Stimulated activated CD8-positive, alpha-beta memory T cell treated with anti-CD3 and anti-CD28 coated beads, Interleukin-15, amount 100 ng/mL, for 24 hours (primary cell): ENCODE measurements around the gene ADCYAP1R1.

Source experiments
- DNase-seq: peaks from one replicate; pipeline ENCODE4 v3.0.0-alpha.2; 2020; ENCODE audit warnings: low read depth

Gene ADCYAP1R1

DNA sequence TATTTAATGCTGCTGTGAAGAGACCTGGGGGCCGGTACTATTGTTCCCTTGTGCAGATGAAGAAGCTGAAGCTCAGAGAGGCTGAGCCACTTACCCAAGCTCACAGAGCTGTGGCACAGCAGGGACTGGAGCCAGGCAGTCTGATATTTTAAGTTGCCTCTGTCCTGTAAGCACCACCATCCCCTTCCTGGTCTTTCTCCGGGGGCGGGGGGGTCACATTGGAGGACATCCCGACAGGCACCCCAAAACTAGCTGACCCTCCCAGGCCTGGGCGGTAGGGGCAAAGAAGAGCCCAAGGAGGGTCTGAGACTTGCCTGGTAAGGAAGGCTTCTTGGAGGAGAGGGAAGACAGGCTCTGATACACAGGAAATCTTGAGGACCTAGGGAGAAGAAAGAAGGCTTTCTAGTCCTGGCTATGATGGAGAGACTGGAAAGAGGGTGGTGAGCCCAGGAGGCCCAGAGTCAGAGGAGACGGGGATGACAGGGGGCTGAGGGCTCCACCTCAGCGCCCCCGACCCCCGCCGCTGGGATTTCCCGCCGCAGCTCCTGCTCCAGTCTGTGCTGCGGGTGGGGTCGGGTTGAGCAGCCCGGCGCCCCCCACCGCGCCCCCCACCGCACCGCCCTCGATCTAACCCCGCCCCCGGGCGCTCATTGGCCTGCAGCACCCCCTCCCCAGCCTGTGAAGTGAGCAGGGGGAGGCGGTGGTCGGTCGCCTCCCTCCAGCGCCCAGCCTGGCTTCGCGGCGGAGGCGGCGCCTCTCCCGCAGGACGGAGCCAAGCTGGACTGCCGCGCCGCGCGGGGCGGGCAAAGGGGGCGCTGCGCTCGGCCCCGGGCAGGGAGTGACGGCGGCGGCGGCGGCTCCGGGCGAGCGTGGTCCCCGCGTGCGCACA lies at the start of gene ADCYAP1R1:
Gene ADCYAP1R1, plus strand, starts transcription at position 711 of the 889 bp plus-strand sequence. CDS start 10,957 bp downstream, outside the sequence.
- DNase-seq: no peak

DNA sequence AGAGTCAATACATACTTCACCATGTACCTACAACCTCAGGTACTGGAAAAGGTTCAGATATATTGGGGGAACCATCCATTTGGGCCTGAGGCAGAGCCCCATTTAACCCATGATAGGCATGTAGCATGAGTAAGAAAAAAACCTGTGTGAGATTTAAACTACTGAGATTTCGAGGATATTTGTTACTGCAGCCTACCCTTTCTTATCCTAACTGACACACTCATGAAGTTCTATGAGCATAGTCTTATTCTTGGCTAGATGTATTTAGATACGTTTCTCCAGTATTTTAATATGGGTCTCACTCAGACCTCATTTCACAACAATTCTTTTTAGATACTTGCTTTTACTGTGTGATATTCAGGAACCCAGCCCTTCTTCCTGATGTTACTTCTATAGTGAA lies 49.0 kb upstream of the ADCYAP1R1 start:
- no peak for DNase-seq

DNA sequence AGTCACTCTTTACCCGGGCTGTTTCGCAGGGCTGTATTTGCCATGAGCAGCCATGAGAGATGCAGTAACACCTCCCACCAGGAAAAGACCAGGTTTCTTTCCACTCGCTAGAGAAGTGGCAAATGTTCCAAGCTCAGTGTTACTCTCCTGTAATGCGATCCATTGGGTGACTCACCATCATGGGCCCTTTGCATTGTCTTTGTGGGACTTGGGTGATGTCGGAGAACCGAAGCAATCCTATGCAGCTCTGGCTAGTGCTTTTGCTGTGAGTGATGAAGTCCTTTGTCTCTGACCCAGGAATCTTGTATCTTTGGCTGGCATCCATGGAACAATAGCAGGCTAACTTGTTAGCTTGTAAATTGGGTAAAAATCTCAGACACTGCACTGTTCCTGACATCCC lies 48.4 kb upstream of the ADCYAP1R1 start:
- no peak for DNase-seq

DNA sequence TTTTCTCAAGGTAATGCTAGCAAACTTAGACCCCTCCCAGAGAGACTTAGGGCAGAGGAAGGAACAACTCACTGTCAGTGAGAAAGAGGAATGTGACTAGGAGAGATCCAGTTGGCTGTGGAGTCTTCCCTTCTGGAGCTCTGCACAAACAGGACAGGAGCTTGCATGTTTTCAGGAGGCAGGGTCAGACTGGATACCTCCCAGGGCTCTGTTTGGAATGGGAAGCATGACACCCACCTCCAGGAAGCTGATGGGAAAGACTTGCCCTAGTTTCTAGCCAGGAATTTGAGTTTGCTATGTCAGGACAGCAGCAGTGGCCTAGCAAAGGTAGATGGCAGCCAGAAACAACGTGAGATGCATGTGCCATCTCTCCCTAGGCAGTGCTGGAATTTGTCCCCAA lies 47.7 kb upstream of the ADCYAP1R1 start:
- no peak for DNase-seq

DNA sequence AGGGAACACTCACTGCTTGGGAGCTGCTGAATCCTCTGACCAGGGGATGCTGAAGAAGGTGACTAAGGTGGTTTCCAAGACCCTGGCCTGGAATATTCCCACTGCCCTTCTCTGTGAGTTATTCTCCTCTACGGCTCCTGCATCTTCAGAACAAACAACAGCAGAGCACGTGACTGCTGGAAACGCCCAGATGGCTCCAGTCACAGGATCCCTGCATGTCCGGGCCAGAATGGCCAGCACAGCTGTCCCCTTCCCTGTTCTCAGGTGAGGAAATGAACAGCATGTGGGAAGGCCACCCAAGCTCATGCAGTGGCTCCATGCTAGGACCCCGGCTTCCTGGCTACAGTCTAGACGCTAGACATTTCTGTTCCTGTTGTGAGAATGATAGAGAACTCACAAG lies 45.3 kb upstream of the ADCYAP1R1 start:
- no peak for DNase-seq

DNA sequence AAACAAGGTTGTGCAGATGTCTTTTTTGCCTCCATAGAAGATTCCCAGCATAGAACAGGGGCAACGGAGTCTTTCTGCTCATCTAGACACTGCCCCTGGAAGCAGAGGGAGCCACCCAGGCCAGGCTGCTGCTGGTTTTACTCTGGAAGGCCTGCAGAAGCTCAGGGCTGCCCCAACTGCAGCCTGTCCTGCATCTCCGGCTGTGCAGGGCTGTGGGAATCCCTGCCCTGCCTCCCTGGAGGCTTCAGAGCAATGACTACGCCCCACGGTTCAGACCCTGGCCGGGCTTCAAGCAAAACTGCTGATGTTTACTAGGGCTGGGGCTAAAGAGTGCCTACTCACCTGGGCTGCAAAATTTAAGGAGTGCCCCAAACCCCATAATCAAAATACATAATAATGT lies 44.5 kb upstream of the ADCYAP1R1 start:
- no peak for DNase-seq

DNA sequence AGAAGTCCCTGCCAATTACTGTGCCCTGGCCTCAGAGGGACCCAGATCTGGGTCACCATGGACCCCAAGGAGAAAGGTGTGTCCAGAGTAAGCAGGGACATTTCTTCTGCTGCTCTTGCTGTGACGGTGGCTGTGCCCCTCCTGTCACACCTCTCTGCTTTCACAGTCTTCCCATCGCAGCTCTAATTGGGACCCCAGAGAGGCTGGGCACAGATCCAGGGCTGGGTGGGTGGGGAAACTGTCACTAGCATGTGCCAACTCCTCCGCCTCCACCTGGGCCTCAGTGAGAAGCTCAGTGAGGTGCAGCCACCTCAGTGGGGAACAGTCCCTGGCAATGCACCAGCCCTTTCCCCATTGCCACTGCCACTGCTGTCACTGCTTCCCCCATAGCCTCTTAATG lies 37.3 kb upstream of the ADCYAP1R1 start:
- DNase-seq: no peak

DNA sequence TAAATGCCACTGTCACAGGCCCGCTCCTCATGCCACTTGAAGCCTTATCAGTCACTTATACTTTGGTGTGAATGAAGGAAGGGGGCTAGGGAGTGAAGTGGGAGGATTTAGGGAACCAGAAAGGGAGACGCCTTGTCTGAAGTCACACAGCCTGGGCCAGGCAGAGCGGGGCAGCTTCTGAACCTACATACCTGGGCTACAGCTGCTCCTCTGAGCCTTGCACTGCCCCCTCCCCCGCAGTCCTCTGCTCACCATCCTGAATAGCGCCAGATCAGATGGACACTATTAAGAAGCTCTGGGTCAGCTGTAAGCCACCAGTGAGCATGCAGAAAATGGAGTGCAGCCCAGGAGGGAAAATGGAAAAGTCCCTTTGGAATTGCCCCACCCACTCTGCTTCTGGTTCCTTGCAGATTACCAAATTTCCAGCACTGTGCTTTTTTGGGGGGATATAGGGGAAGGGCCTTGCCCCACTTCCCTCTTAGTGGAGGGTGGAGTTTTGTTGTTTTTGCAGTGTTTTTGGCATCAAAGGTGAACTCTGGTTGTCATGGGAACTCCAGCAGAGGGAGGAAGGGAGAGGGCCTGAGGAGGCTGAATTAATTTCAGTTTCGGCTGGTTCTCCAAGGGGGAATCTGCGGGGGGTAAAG lies 35.0 kb upstream of the ADCYAP1R1 start:
- DNase-seq: no peak

DNA sequence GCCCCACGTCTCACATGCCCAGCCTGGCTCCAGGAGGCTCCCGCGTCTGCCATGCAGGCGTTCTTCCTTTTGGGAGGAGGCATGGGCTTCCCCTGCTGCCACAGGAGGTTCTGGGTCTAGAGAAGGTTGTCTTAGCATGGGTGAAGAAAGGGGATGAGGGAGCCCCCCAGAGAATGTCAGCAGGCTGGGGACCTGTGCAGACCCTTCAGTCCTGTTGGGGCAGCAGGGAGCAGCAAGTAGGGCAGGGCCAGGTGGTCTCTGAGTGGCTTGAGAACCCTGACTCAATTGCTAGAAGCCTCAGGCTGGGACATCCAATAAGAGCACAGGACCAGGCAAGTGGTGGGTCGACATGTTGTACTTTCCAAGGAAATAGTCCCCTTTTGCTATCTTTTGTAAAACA lies 34.4 kb upstream of the ADCYAP1R1 start:
- DNase-seq: no peak

DNA sequence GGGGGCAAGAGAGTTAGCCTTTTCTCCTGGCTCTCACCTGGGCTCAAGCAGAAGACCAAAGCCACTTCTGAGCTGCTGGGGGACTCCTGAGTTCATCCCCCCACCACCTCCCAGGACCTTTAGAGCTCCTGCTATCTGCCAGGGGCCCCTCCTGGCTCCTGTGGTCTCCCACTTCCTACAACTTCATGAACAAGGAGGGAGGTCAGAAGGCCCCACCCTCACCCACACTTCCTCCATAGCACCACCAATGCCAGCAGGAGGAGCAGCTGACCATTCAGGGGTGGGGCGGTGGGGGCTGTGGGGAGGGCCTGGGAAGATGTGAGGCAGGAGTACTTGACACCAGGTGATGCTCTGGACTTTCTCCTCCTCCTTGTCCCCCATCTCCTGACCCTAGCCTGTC lies 32.6 kb upstream of the ADCYAP1R1 start:
- no peak for DNase-seq

DNA sequence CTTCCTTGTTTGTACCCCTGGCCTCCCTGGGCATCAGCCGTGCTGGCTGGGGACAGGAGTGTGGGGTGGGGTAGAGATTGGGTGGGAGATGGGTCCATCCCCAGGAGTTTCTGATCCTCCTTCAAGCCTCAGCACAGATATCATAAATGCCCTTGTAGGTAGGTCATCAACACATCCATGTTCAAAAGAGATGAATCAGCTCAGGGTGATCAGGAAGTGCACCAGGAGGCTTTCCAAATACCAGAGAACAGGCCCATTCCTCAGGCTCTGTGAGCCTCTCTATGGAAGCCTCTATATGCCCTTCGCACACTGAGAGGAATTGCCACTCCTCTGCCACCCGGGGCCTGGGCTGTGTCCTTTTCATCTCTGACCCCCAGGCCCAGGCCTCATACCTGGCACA lies 31.9 kb upstream of the ADCYAP1R1 start:
- no peak for DNase-seq

DNA sequence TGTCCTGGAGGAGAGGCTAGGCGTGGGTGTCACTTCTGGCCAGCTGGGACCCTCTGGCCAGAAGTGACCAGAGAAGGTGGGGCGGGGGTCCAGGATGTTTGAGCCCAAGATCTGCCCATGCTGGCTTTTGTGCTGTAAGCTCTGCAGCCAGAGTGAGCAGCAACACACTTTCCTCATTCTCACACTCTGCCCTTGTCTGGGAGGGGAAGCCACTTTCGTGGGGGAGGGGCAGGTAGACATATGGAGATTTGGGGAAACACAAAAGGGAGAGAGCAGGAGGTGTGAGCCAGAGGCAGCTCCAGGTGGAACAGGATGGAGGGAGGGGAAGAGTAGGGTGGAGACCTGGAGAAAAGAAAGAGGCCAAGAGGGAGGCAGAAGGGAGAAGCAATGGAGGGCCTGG lies 31.5 kb upstream of the ADCYAP1R1 start:
- DNase-seq: no peak

DNA sequence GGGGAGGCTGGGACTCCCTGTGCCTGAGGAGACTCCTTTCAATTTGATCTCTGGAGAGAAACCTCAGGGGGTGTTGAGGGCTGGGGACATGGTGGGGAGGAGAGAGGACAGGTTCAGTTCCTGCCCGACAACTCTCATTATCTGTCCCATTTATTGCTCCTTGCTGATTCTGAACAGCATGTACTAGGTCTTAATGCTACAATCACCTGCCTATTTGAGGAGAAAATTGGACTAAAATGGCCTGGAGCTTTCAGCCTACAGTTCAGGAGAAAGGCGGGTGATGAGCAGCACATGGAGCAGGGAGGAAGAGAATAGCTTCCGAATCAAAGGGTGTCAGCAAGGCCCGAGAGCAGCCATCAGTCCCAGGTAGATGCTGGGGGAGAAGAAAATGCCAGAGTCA lies 30.0 kb upstream of the ADCYAP1R1 start:
- DNase-seq: no peak

DNA sequence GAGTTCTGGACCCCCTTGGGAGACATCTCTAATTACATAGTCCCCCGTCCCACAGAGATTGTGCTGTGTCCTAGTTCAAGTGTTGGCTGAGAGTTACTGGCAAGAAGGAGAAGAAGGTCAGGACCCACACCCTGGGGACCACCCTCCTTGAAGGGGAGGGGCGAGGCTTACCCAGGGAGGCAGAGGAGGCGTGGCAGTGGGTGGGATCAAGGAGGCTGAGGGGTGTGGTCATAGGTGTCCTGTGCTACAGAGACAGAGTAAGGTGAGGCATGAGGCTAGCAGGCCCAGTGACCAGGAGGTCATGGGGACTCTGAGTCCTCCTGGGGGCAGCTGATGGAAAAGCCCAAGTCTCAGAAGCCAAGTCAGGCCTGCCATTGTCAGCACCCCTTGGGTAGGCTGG lies 29.4 kb upstream of the ADCYAP1R1 start:
- no peak for DNase-seq

DNA sequence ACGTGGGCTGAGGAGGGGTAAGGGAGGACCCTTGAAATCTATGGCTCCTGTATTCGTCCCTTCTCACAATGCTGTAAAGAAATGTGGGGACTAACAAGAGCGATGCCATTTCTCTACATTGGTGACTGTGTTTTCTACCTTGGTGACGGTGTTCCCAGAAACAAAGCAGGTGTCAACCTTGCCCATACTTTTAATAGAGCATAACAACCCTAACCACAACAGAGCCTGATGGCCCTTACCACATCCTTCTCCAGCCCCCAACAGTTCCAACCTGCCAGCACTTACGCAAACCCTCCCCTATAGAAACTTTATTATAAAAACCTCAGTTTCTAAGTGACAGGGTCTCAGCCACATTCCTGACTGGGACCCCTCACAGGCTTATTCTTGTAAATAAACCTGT lies 28.2 kb upstream of the ADCYAP1R1 start:
- DNase-seq: no peak

DNA sequence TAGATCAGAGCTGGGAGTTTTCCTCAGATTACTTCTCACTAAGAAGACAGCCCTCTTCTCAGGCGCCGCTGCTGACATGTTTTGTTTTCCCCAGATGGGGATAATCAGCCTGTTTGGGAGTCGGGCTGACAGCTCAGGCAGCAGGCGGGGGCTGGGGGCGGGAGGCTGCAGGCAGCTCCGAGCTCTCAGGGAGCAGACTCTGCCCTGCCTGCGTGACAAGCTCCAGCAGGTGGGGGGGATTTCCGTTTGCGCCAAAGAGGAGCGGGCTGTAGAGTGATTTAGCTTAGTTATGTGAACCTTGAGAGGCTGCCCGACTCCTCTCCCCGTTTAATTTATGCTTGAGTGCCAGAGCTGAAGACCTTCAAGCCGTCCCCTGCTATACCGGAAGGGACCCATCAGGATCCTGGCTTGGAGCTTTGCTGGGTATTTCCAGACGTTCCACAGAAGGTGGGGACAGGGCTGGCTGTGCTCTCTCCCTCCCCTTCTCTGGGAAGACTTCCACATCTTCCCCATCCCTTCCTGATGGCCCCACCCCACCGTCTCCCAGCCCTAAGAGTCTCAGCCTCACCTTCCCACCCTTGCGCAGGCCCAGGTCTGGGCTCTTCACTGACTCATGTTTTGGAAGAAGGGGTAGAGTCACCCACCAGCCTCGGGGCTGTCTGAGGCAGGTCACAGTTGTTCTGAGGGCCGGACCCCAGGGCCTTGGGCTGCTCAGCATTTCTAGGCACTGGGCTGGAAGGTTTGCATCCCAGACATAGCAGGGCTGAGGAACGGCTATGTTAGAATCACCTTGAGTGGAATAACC lies 24.7 kb upstream of the ADCYAP1R1 start:
- DNase-seq: no peak

DNA sequence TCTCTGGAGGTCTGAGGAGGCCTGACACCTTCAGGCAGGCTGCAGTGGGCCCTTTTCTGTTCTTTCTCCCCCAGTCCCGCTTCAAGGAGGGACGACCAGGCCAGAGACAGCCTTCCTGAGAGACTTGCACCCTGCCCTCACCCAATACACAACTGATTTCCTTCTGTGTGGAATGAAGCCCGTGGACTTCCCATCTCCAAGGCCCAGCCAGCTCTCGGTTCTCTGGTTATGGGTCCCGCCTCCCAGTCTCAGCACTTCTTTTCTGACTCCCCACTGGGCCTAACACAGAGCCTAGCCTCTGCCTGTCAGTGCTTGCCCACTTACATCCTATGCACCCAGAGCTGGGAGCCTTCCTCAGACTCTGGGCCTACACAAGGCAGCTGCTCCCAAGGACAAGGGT lies 24.1 kb upstream of the ADCYAP1R1 start:
- DNase-seq: no peak

DNA sequence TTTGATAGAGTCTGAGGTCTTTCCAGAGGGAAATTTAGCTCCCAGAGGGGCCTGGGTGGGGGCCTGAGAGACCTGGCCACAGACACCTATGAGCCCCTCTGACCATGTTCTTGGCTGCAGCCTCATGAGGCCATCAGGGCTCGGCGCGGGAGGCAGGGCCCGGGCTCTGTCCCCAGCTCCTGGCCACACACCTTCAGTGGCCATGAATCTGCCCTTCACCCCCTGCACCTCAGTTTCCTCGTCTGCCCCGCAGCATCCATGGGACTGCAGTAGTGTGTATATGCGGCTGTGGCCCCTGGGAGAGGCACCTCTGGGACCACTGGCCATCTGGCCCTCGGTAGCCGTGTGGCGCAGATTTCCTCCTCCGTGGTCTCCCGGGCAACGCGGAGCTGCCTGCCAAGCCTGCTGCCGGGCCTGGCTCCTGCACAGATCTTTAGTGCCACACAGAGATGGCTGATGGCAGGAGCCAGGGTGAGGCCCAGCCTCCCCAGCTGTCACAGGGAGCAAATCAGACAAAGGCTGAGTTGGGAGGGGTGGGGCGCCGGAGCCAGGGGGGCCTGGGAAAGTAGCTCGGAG lies 23.6 kb upstream of the ADCYAP1R1 start:
- DNase-seq: no peak

DNA sequence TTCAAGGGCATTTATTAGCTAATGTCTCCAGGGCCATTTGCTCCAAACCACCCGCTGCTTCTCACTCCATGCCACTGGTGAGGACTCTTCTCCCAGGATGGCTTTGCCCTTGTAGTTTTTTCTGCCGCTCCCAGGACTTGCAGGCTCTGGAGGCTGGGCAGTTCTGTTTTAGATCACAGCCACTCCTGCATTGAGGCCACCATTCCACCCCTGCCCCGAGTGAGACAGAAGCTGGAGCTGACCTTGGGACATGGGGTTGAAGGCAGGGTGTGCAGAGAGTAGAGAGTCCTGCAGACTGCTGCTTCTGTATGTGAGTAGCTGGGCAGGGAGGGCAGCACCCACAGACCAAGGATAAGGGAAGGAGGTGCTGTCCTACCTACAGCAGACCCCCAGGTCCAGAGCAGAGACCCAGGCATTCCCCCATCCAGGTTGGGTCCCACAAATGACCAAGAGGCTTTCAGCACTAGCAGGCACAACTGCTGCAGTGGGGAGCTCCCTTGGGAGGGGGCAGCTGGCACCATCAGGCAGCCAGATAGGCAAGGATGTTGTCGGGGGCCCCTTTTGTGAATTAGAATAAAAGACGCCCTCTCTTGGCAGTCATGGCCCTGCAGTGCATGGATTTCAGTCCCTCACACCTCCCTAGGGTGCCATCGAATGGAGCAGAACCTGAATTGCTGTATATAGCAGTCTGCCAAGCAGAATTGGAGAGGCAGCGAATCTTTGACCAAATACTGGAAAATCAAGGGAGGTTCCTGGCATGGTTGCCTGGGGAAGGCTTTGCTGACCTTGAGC lies 22.7 kb upstream of the ADCYAP1R1 start:
- DNase-seq: no peak

DNA sequence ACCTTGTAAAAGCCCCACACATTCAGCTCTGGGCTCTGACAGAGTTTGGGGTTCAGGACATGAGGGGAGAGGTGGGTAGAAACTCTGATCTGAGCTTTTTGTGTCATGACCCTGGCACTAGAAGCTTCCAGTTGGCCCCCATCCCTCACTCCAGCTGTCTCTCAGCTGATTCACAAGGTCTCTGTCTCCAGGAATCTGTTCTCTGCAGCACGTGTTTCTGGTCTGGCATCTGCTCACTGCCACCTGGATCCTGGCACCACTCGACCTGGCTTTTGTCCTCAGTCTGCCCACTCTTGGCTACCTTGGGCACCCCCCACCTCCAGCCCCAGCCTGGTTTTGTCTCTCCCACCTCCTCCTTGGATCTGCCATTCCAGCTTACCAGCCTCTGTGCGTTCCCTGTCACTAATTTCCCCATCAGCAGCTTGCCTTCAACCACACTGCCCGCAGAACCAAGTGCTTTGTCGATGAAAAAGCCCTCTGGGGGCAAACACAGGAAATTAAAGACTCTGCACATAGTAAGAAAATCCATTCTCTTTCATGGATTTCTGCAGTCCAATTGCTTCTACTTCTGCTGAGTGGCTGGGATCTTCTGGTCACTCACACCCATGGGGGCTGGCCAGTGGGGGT lies 18.3 kb upstream of the ADCYAP1R1 start:
- DNase-seq: no peak

DNA sequence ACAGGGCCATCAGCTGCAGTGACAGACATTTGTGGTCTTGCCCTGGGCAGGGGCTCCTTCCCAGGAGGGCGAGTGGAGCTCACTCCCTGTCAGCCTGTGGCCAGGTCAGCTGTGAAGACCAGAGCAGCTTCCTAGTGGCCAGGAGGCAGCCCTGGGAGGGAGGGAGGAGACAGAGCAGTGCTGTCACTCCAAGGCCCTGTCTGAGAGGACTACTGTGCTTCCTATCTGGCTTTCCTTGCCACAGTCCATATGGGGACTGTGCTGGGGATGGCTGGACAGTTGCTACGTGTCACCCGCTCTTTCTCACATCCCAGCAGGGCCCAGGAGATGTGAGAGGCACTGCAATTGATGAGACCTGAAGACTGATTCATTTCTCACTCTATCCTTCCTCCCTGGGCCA lies 15.2 kb upstream of the ADCYAP1R1 start:
- DNase-seq: no peak
